ENCODE measurements around the gene PPIE. TPM values are rescaled to one million over a fixed set of nuclear protein-coding genes. Genes with fewer than 3 reads are reported as not detected.

Gene PPIE
- total and polyA plus RNA-seq, 2 of the 8 experiments (the other 6 are each of a cell fraction or from before 2014, with no cell fraction given), result 38.9 to 56.1 TPM

DNA sequence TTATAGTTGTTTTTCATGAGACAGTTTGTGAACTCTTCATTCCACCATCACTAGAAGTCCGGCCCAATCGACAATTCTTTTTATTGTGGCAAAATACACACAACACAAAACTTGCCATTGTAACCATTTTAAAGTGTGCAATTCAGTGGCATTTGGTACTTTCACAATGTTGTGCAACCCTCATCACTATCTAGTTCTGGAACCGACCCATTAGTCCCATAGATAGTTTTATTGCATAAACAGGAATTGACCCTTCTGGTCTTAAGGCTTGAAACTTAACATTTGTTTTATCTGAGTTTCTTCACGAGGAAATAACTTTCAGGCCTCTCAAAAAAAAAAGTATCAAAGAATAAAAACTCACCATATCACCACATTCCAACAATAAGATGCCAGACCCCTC lies 8.8 kb upstream of the PPIE start (continued):
- TF ChIP-seq HDAC2 (IDR thresholded peaks at IDR 0.05; ENCODE audit: borderline replicate concordance in 1 of 2, low read depth in 2 of 2, low read length in 2 of 2), result no peak
- TF ChIP-seq, protein P1, sequence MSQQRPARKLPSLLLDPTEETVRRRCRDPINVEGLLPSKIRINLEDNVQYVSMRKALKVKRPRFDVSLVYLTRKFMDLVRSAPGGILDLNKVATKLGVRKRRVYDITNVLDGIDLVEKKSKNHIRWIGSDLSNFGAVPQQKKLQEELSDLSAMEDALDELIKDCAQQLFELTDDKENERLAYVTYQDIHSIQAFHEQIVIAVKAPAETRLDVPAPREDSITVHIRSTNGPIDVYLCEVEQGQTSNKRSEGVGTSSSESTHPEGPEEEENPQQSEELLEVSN (IDR thresholded peaks at IDR 0.05), result no peak
- TF ChIP-seq TAF1 (IDR thresholded peaks at IDR 0.05; ENCODE audit: low read depth, low read length), result no peak
- TF ChIP-seq TAF7 (optimal IDR thresholded peaks at IDR 0.05; ENCODE audit: borderline replicate concordance, low read depth, low read length), result no peak
